Measurements from ENCODE around the gene SPRYD3. TPM values are rescaled to one million over a fixed set of nuclear protein-coding genes. Genes with fewer than 3 reads are reported as not detected.

SPRYD3 gene
- total RNA-seq, 1 experiment from 2014 or later: 8.2 TPM

- CTCF ChIA-PET: interaction anchor here (1.0 to 7.5 kb wide), 3 partner anchors 18 to 31 kb away, joined by 3 to 95 read pairs (median 16); partner anchors contain the start of gene SPRYD3
Observed at GRCh38 chr12:53097564-53098353, 18.6 kb upstream of the SPRYD3 start, which contains the start of gene IGFBP6. Gene IGFBP6, plus strand, starts transcription at chr12:53097667. Its CDS starts 51 bp downstream, at chr12:53097718.

GRCh38 chr12:53097207-53097563 lies 18.0 kb upstream of the SPRYD3 start:
- POLR2A ChIA-PET: interaction anchor here (0.6 kb wide), 1 partner anchor 181 kb away, joined by 3 read pairs; no protein-coding TSS in a partner anchor
- peak overlapping the region; percentile 15 for H3K27ac Mint-ChIP-seq (ENCODE audit: unreplicated experiment)
- Histone ChIP-seq H3K4me3 (ENCODE audit: low read depth, low read length) (peak overlapping the region; percentile 54), H3K4me1 (peaks cover 17% of the 10 kb centered on the region), H3K27me3 (replicated peaks; ENCODE audit: control insufficient read depth, insufficient read depth, low read length) (no peaks in the 10 kb centered on the region), H3K9me3 (no peaks in the 10 kb centered on the region), H3K36me3 (ENCODE audit: control insufficient read depth, insufficient read depth, low read length) (no peaks in the 10 kb centered on the region)
- H3K4me3 Mint-ChIP-seq (ENCODE audit: unreplicated experiment): peak overlapping the region; percentile 68
- CTCF ChIA-PET: interaction anchor here (1.0 to 7.5 kb wide), 2 partner anchors 18 to 31 kb away, joined by 3 to 95 read pairs; partner anchors contain the start of gene SPRYD3
- H3K36me3 Mint-ChIP-seq (ENCODE audit: insufficient read depth, unreplicated experiment): peaks cover 6% of the 10 kb centered on the region
- no peaks in the 10 kb centered on the region for H3K27me3 Mint-ChIP-seq (ENCODE audit: insufficient read depth, unreplicated experiment)
- TF ChIP-seq CTCF (IDR thresholded peaks at IDR 0.05; ENCODE audit: insufficient read depth in 1 of 2, low read depth in 1 of 2, low read length in 1 of 2, severe bottlenecking in 1 of 2, unreplicated experiment in 1 of 2): no peak
- H3K9me3 Mint-ChIP-seq (ENCODE audit: unreplicated experiment): no peaks in the 10 kb centered on the region
- no peak for DNase-seq
- BruUV-seq (replicated peaks): no TSS peak
- intact Hi-C loops (cut with micrococcal nuclease; ENCODE audit: unreplicated experiment): no loop called here
- H3K4me1 Mint-ChIP-seq (ENCODE audit: low read depth, unreplicated experiment): peaks cover 29% of the 10 kb centered on the region

More at GRCh38 chr12:53097564-53098353, 18.6 kb upstream of the SPRYD3 start, which contains the start of gene IGFBP6:
- Mint-ChIP-seq H3K27ac (ENCODE audit: unreplicated experiment) (peak within 1 kb of the TSS; percentile 15), H3K4me1 (ENCODE audit: low read depth, unreplicated experiment) (peaks cover 34% of the 10 kb centered on the region), H3K9me3 (ENCODE audit: unreplicated experiment) (no peaks in the 10 kb centered on the region), H3K4me3 (ENCODE audit: unreplicated experiment) (peak within 1 kb of the TSS; percentile 68), H3K27me3 (ENCODE audit: insufficient read depth, unreplicated experiment) (no peaks in the 10 kb centered on the region), H3K36me3 (ENCODE audit: insufficient read depth, unreplicated experiment) (peaks cover 6% of the 10 kb centered on the region)
- Histone ChIP-seq H3K4me3 (ENCODE audit: low read depth, low read length) (peak within 1 kb of the TSS; percentile 54), H3K4me1 (peaks cover 22% of the 10 kb centered on the region), H3K9me3 (no peaks in the 10 kb centered on the region), H3K36me3 (ENCODE audit: control insufficient read depth, insufficient read depth, low read length) (no peaks in the 10 kb centered on the region), H3K27me3 (replicated peaks; ENCODE audit: control insufficient read depth, insufficient read depth, low read length) (no peaks in the 10 kb centered on the region)
- intact Hi-C loops (cut with micrococcal nuclease; ENCODE audit: unreplicated experiment): no loop called here
- TF ChIP-seq CTCF (IDR thresholded peaks at IDR 0.05; ENCODE audit: insufficient read depth in 1 of 2, low read depth in 1 of 2, low read length in 1 of 2, severe bottlenecking in 1 of 2, unreplicated experiment in 1 of 2): no peak
- BruUV-seq (replicated peaks): no TSS peak
- peak; percentile 60 to 61 for DNase-seq
- POLR2A ChIA-PET: interaction anchor here (0.6 kb wide), 1 partner anchor 27 kb away, joined by 3 read pairs; no protein-coding TSS in a partner anchor

GRCh38 chr12:53096759-53097158 lies 17.6 kb upstream of the SPRYD3 start:
- Histone ChIP-seq H3K4me1 (peaks cover 13% of the 10 kb centered on the region), H3K27me3 (replicated peaks; ENCODE audit: control insufficient read depth, insufficient read depth, low read length) (no peaks in the 10 kb centered on the region), H3K4me3 (ENCODE audit: low read depth, low read length) (no peak overlapping the region), H3K36me3 (ENCODE audit: control insufficient read depth, insufficient read depth, low read length) (no peaks in the 10 kb centered on the region), H3K9me3 (no peaks in the 10 kb centered on the region)
- H3K4me1 Mint-ChIP-seq (ENCODE audit: low read depth, unreplicated experiment): peaks cover 27% of the 10 kb centered on the region
- CTCF ChIA-PET: interaction anchor here (1.0 to 7.5 kb wide), 2 partner anchors 18 to 30 kb away, joined by 3 to 95 read pairs; partner anchors contain the start of gene SPRYD3
- BruUV-seq (replicated peaks): no TSS peak
- peak overlapping the region; percentile 15 for H3K27ac Mint-ChIP-seq (ENCODE audit: unreplicated experiment)
- DNase-seq: no peak
- H3K4me3 Mint-ChIP-seq (ENCODE audit: unreplicated experiment): peak overlapping the region; percentile 68
- peaks cover 6% of the 10 kb centered on the region for H3K36me3 Mint-ChIP-seq (ENCODE audit: insufficient read depth, unreplicated experiment)
- no peaks in the 10 kb centered on the region for H3K27me3 Mint-ChIP-seq (ENCODE audit: insufficient read depth, unreplicated experiment)
- H3K9me3 Mint-ChIP-seq (ENCODE audit: unreplicated experiment): no peaks in the 10 kb centered on the region
- TF ChIP-seq CTCF (IDR thresholded peaks at IDR 0.05; ENCODE audit: insufficient read depth in 1 of 2, low read depth in 1 of 2, low read length in 1 of 2, severe bottlenecking in 1 of 2, unreplicated experiment in 1 of 2): no peak
- intact Hi-C loops (cut with micrococcal nuclease; ENCODE audit: unreplicated experiment): no loop called here
- POLR2A ChIA-PET: interaction anchor here (0.6 kb wide), 1 partner anchor 181 kb away, joined by 3 read pairs; no protein-coding TSS in a partner anchor

All from Caco-2 (cell line).